GM19463 (cell line): ENCODE measurements around the gene TMEM132A.

Source experiments
- ATAC-seq: cut with Tn5 transposase; IDR thresholded peaks from one replicate; pipeline ENCODE4 v1.9.1; 2021; ENCODE audit warnings: mild to moderate bottlenecking, moderate library complexity; ENCODE audit not compliant: unreplicated experiment

Gene TMEM132A

GRCh38 chr11:60935676-60936442, 11.6 kb downstream of the TMEM132A start:
- no peak for ATAC-seq

GRCh38 chr11:60936467-60937143, 12.3 kb downstream of the TMEM132A start:
- ATAC-seq, result no peak

GRCh38 chr11:60937144-60937527, 12.9 kb downstream of the TMEM132A start:
- ATAC-seq, result no peak

GRCh38 chr11:60937811-60938210, 13.6 kb downstream of the TMEM132A start:
- ATAC-seq, result no peak

- no peak for ATAC-seq
Observed at GRCh38 chr11:60938500-60938899, 14.2 kb downstream of the TMEM132A start.

GRCh38 chr11:60939301-60939700, 15.0 kb downstream of the TMEM132A start:
- no peak for ATAC-seq

- ATAC-seq, result no peak
Observed at GRCh38 chr11:60939855-60940254, 15.6 kb downstream of the TMEM132A start.

GRCh38 chr11:60941371-60942119, 17.3 kb downstream of the TMEM132A start:
- no peak for ATAC-seq

- no peak for ATAC-seq
Observed at GRCh38 chr11:60942219-60942618, 18.0 kb downstream of the TMEM132A start.

GRCh38 chr11:60942970-60943565, 18.8 kb downstream of the TMEM132A start:
- ATAC-seq, result no peak

GRCh38 chr11:60944490-60945294, 20.4 kb downstream of the TMEM132A start:
- no peak for ATAC-seq

GRCh38 chr11:60945295-60945667, 21.0 kb downstream of the TMEM132A start:
- ATAC-seq, result no peak

- no peak for ATAC-seq
Observed at GRCh38 chr11:60946601-60947264, 22.5 kb downstream of the TMEM132A start.

- no peak for ATAC-seq
Observed at GRCh38 chr11:60947700-60948099, 23.4 kb downstream of the TMEM132A start.

- no peak for ATAC-seq
Observed at GRCh38 chr11:60948250-60948649, 24.0 kb downstream of the TMEM132A start.

GRCh38 chr11:60950024-60950423, 25.8 kb downstream of the TMEM132A start:
- ATAC-seq, result no peak

GRCh38 chr11:60950933-60951605, 26.8 kb downstream of the TMEM132A start:
- no peak for ATAC-seq

- ATAC-seq, result no peak
Observed at GRCh38 chr11:60951606-60951903, 27.3 kb downstream of the TMEM132A start.

GRCh38 chr11:60951904-60952741, 27.9 kb downstream of the TMEM132A start, which contains the start of gene SLC15A3:
SLC15A3 (minus strand) TSS chr11:60952176; CDS start chr11:60951551, 625 bp downstream.
- peak; percentile 62 for ATAC-seq
